SK-N-SH (cell line): ENCODE data around the gene FRMD4B. TPM values are rescaled to one million over a fixed set of nuclear protein-coding genes. Genes with fewer than 3 reads are reported as not detected.

ENCODE experiments used
- CTCF ChIA-PET: fragments of 300-600, 350-600 bp; formaldehyde crosslinking; extraction: SDS; loops from one replicate; lab custom pipeline; 2021; lab: Yijun Ruan, JAX
- POLR2A ChIA-PET: fragments of 350-600 bp; sonication (Branson Sonifier 250); formaldehyde crosslinking; extraction: SDS; loops from one replicate; lab custom pipeline; 2020; ENCODE audit warnings: antibody characterized with exemption, inconsistent platforms; lab: Yijun Ruan, JAX
- DNase-seq: peaks from one replicate; pipeline ENCODE4 v3.0.0; 2012
- H2AFZ ChIP-seq: fragments of 200-600 bp; sonication (generic); 2 replicates; pipeline ENCODE4 v1.8.1; 2016; ENCODE audit warnings: antibody characterized with exemption, mild to moderate bottlenecking, low read depth
- H3F3A ChIP-seq: fragments of 200-600 bp; sonication (generic); replicated peaks from 2 replicates; pipeline ENCODE3; 2016; ENCODE audit warnings: antibody characterized with exemption, mild to moderate bottlenecking; ENCODE audit not compliant: insufficient read depth
- H3K27ac ChIP-seq, 2 experiments: fragments of 200-500 bp in 1 of 2; fragments of 200-600 bp in 1 of 2; sonication (Bioruptor generic) in 1 of 2; sonication (generic), shearing (Covaris generic) in 1 of 2; 2 replicates each; pipeline versions ENCODE4 v1.5.1 to v1.6.1; 2014 to 2016; ENCODE audit warnings: low read depth in 2 of 2, inconsistent platforms in 1 of 2, low read length in 1 of 2, mild to moderate bottlenecking in 1 of 2, mixed read lengths in 1 of 2
- H3K27me3 ChIP-seq: fragments of 200-600 bp; sonication (generic), shearing (Covaris generic); 2 replicates; pipeline ENCODE4 v1.6.1; 2016; ENCODE audit warnings: mixed run types; ENCODE audit not compliant: insufficient read depth
- H3K36me3 ChIP-seq, 2 experiments: fragments of 200-500 bp in 1 of 2; fragments of 200-600 bp in 1 of 2; sonication (Bioruptor generic) in 1 of 2; sonication (generic) in 1 of 2; replicated peaks in 1 of 2; 2 replicates each; pipeline versions ENCODE3 to v1.5.1; 2014 to 2016; ENCODE audit warnings: low read length in 1 of 2, mild to moderate bottlenecking in 1 of 2; ENCODE audit not compliant: insufficient read depth in 2 of 2, control insufficient read depth in 1 of 2
- H3K4me1 ChIP-seq, 2 experiments: fragments of 200-500 bp in 1 of 2; fragments of 200-600 bp in 1 of 2; sonication (Bioruptor generic) in 1 of 2; sonication (generic), shearing (Covaris generic) in 1 of 2; 2 replicates each; pipeline versions ENCODE4 v1.5.1 to v1.6.1; 2014 to 2016; ENCODE audit warnings: low read depth in 1 of 2, low read length in 1 of 2, mixed run types in 1 of 2; ENCODE audit not compliant: insufficient read depth in 2 of 2, control insufficient read depth in 1 of 2
- H3K4me2 ChIP-seq: fragments of 200-600 bp; sonication (generic), shearing (Covaris generic); 2 replicates; pipeline ENCODE4 v1.6.1; 2017; ENCODE audit warnings: mixed run types
- H3K4me3 ChIP-seq, 2 experiments: fragments of 200-500 bp in 1 of 2; fragments of 200-600 bp in 1 of 2; sonication (Bioruptor generic) in 1 of 2; sonication (generic), shearing (Covaris generic) in 1 of 2; 2 replicates each; pipeline versions ENCODE4 v1.5.1 to v1.8.1; 2014 to 2016; ENCODE audit warnings: low read depth in 2 of 2, inconsistent platforms in 1 of 2, low read length in 1 of 2, mild to moderate bottlenecking in 1 of 2, mixed read lengths in 1 of 2, moderate library complexity in 1 of 2
- H3K79me2 ChIP-seq: fragments of 200-600 bp; sonication (generic); 2 replicates; pipeline ENCODE4 v1.8.1; 2017; ENCODE audit warnings: mild to moderate bottlenecking; ENCODE audit not compliant: insufficient read depth
- H3K9ac ChIP-seq: fragments of 200-600 bp; sonication (generic); 2 replicates; pipeline ENCODE4 v1.6.1; 2017; ENCODE audit warnings: mixed run types
- H3K9me2 ChIP-seq: fragments of 200-600 bp; sonication (generic); 2 replicates; pipeline ENCODE4 v1.6.1; 2017; ENCODE audit warnings: mixed run types
- H3K9me3 ChIP-seq: fragments of 200-600 bp; sonication (generic); 2 replicates; pipeline ENCODE4 v1.6.1; 2017; ENCODE audit warnings: mixed run types, mild to moderate bottlenecking, moderate library complexity
- H4K20me1 ChIP-seq: fragments of 200-600 bp; sonication (generic); 2 replicates; pipeline ENCODE4 v1.6.1; 2017; ENCODE audit warnings: mild to moderate bottlenecking, mixed run types; ENCODE audit not compliant: insufficient read depth
- CTCF ChIP-seq: fragments of 200-600 bp; sonication (generic); IDR thresholded peaks from 2 replicates; pipeline ENCODE4 v1.6.1; 2017; ENCODE audit warnings: antibody characterized with exemption, mild to moderate bottlenecking, moderate library complexity
- ELF1 ChIP-seq: IDR thresholded peaks from 2 replicates; pipeline ENCODE4 v1.4.0; 2012
- EZH2phosphoT487 ChIP-seq: fragments of 200-600 bp; sonication (generic); IDR thresholded peaks from 2 replicates; pipeline ENCODE4 v1.6.1; 2017; ENCODE audit warnings: low read depth, mixed run types, mild to moderate bottlenecking, antibody characterized with exemption, moderate library complexity, borderline replicate concordance
- FOXJ3 ChIP-seq: sonication (generic); formaldehyde crosslinking; IDR thresholded peaks from 2 replicates; pipeline ENCODE4 v1.5.1; 2020; ENCODE audit warnings: mild to moderate bottlenecking, missing genetic modification reagents
- FOXM1 ChIP-seq: IDR thresholded peaks from 2 replicates; pipeline ENCODE4 v1.4.0; 2012; ENCODE audit warnings: low read depth, mild to moderate bottlenecking
- GATA2 ChIP-seq: sonication (generic); formaldehyde crosslinking; IDR thresholded peaks from 2 replicates; pipeline ENCODE4 v1.5.0; 2020; ENCODE audit warnings: mild to moderate bottlenecking, missing genetic modification reagents
- MEF2A ChIP-seq: IDR thresholded peaks from 2 replicates; pipeline ENCODE4 v1.4.0; 2012; ENCODE audit warnings: low read depth, borderline replicate concordance
- NFIC ChIP-seq: IDR thresholded peaks from 2 replicates; pipeline ENCODE4 v1.4.0; 2012; ENCODE audit warnings: borderline replicate concordance
- RCOR1 ChIP-seq: fragments of 150-350 bp; IDR thresholded peaks from 2 replicates; pipeline ENCODE4 v1.6.1; 2017; ENCODE audit warnings: antibody characterized with exemption, low read length
- RXRA ChIP-seq: IDR thresholded peaks from 2 replicates; pipeline ENCODE4 v1.4.0; 2012; ENCODE audit warnings: low read depth, mild to moderate bottlenecking, borderline replicate concordance
- SIN3A ChIP-seq: IDR thresholded peaks from 2 replicates; pipeline ENCODE4 v1.6.1; 2012; ENCODE audit warnings: low read depth, mild to moderate bottlenecking, low read length, moderate library complexity, borderline replicate concordance
- SMC3 ChIP-seq: IDR thresholded peaks from 2 replicates; pipeline ENCODE4 v1.6.1; 2012; ENCODE audit warnings: low read depth, low read length, improper control_type of control experiment
- TAF1 ChIP-seq: IDR thresholded peaks from 2 replicates; pipeline ENCODE4 v1.6.1; 2012; ENCODE audit warnings: low read depth, mild to moderate bottlenecking, low read length, moderate library complexity, borderline replicate concordance
- TEAD4 ChIP-seq: IDR thresholded peaks from 2 replicates; pipeline ENCODE4 v1.4.0; 2012; ENCODE audit warnings: mild to moderate bottlenecking, borderline replicate concordance; ENCODE audit not compliant: insufficient read depth
- USF1 ChIP-seq: IDR thresholded peaks from 2 replicates; pipeline ENCODE4 v1.4.0; 2012; ENCODE audit warnings: low read depth, borderline replicate concordance
- WGBS: methylation state at CpG from one replicate; pipeline ENCODE4 v1.1.6; 2017; ENCODE audit warnings: low lambda C conversion rate; 5-methylcytosine and 5-hydroxymethylcytosine counted together
- polyA plus RNA-seq, 3 experiments: library from polyadenylated mRNA; depleted of rRNA; stranded (reverse); fragments of >200 nt; gene quantifications; 2 replicates each; pipeline ENCODE4 v1.2.3, GENCODE V29; 2012
- TF ChIP-seq, protein P1 (sequence below): IDR thresholded peaks from 2 replicates; pipeline ENCODE4 v1.6.1; 2012; ENCODE audit warnings: mild to moderate bottlenecking, low read depth, low read length, moderate library complexity
- TF ChIP-seq, protein P2 (sequence below): fragments of 150-350 bp; IDR thresholded peaks from 2 replicates; pipeline ENCODE4 v1.6.1; 2017; ENCODE audit warnings: antibody characterized with exemption, low read length, low read depth, borderline replicate concordance
- TF ChIP-seq, protein P3 (sequence below): fragments of 150-350 bp; IDR thresholded peaks from 2 replicates; pipeline ENCODE4 v1.6.1; 2016; ENCODE audit warnings: mild to moderate bottlenecking, low read depth, low read length
- TF ChIP-seq, protein P4 (sequence below): IDR thresholded peaks from 2 replicates; pipeline ENCODE4 v1.4.0; 2012; ENCODE audit warnings: low read depth

FRMD4B gene
- polyA plus RNA-seq, 1 of the 3 experiments (the other 2 are of a cell fraction) = 0.53 TPM

DNA sequence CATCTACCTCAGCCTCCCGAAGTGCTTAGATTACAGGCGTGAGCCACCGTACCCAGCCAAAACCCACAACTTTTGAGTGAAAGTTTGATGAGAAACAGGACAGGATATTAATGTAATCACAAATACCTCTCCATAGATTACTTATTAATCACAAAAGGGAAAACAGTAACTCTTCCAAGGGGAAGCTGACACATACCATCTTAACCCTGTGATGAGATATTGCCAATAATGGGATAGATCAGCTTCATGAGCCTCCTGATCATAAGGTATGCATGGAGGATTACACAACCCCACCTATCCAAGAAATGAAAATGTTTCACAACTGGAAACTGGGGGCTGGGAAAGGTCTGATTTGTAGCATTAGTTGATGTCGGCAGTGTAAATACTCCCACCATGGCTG lies 131.5 kb downstream of the FRMD4B start:
- Histone ChIP-seq H3K4me1 (peaks cover 0 to 5% of the 10 kb centered on the region in 2 experiments; a peak in 1 of 4 replicates), H3K4me3 (no peak overlapping the region), H3F3A (no peaks in the 10 kb centered on the region), H3K9me2 (no peaks in the 10 kb centered on the region), H3K36me3 (no peaks in the 10 kb centered on the region), H3K4me2 (no peak overlapping the region), H2AFZ (no peak overlapping the region), H3K9ac (no peak overlapping the region), H3K79me2 (no peaks in the 10 kb centered on the region), H3K9me3 (no peaks in the 10 kb centered on the region), H3K27me3 (no peaks in the 10 kb centered on the region; the same call in none of the 2 replicates), H3K27ac (no peak overlapping the region), H4K20me1 (no peaks in the 10 kb centered on the region)
- ChIA-PET POLR2A (no interaction called here), CTCF (no interaction called here)
- DNase-seq = no peak
- 89% methylated on average over 4 of the region's 4 CpGs for WGBS
- no peak for TF ChIP-seq ELF1
- TF ChIP-seq NFIC = no peak
- TF ChIP-seq, protein P1, sequence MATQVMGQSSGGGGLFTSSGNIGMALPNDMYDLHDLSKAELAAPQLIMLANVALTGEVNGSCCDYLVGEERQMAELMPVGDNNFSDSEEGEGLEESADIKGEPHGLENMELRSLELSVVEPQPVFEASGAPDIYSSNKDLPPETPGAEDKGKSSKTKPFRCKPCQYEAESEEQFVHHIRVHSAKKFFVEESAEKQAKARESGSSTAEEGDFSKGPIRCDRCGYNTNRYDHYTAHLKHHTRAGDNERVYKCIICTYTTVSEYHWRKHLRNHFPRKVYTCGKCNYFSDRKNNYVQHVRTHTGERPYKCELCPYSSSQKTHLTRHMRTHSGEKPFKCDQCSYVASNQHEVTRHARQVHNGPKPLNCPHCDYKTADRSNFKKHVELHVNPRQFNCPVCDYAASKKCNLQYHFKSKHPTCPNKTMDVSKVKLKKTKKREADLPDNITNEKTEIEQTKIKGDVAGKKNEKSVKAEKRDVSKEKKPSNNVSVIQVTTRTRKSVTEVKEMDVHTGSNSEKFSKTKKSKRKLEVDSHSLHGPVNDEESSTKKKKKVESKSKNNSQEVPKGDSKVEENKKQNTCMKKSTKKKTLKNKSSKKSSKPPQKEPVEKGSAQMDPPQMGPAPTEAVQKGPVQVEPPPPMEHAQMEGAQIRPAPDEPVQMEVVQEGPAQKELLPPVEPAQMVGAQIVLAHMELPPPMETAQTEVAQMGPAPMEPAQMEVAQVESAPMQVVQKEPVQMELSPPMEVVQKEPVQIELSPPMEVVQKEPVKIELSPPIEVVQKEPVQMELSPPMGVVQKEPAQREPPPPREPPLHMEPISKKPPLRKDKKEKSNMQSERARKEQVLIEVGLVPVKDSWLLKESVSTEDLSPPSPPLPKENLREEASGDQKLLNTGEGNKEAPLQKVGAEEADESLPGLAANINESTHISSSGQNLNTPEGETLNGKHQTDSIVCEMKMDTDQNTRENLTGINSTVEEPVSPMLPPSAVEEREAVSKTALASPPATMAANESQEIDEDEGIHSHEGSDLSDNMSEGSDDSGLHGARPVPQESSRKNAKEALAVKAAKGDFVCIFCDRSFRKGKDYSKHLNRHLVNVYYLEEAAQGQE = no peak
- TF ChIP-seq TEAD4 = no peak
- TF ChIP-seq FOXM1 = no peak
- TF ChIP-seq SIN3A = no peak
- TF ChIP-seq, protein P2, sequence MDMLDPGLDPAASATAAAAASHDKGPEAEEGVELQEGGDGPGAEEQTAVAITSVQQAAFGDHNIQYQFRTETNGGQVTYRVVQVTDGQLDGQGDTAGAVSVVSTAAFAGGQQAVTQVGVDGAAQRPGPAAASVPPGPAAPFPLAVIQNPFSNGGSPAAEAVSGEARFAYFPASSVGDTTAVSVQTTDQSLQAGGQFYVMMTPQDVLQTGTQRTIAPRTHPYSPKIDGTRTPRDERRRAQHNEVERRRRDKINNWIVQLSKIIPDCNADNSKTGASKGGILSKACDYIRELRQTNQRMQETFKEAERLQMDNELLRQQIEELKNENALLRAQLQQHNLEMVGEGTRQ = no peak
- TF ChIP-seq MEF2A = no peak
- TF ChIP-seq SMC3 = no peak
- no peak for TF ChIP-seq GATA2 (CRISPR knock-in tag)
- no peak for TF ChIP-seq CTCF
- no peak for TF ChIP-seq RXRA
- TF ChIP-seq, protein P3, sequence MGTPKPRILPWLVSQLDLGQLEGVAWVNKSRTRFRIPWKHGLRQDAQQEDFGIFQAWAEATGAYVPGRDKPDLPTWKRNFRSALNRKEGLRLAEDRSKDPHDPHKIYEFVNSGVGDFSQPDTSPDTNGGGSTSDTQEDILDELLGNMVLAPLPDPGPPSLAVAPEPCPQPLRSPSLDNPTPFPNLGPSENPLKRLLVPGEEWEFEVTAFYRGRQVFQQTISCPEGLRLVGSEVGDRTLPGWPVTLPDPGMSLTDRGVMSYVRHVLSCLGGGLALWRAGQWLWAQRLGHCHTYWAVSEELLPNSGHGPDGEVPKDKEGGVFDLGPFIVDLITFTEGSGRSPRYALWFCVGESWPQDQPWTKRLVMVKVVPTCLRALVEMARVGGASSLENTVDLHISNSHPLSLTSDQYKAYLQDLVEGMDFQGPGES = no peak
- TF ChIP-seq, protein P4, sequence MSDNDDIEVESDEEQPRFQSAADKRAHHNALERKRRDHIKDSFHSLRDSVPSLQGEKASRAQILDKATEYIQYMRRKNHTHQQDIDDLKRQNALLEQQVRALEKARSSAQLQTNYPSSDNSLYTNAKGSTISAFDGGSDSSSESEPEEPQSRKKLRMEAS = no peak
- TF ChIP-seq TAF1 = no peak
- no peak for TF ChIP-seq RCOR1
- no peak for TF ChIP-seq USF1
- TF ChIP-seq FOXJ3 (CRISPR knock-in tag) = no peak
- TF ChIP-seq EZH2phosphoT487 = no peak
